IMR-90 (cell line): ENCODE data around the gene EPB41L1. TPM values are rescaled to one million over a fixed set of nuclear protein-coding genes. Genes with fewer than 3 reads are reported as not detected.

Experiments
- ATAC-seq: fragments of 200-7000 bp; cut with Tn5 transposase; 2 replicates; pipeline ENCODE4 v1.9.1; 2020; ENCODE audit warnings: low read depth, mild to moderate bottlenecking, moderate library complexity
- BruUV-seq: library from RNA; stranded (reverse); fragments of 400-500 nt; replicated peaks from 2 replicates; lab custom pipeline; 2021; lab: Mats Ljungman, UMichigan
- CTCF ChIA-PET: fragments of 300-600 bp; formaldehyde crosslinking; extraction: SDS; loops from one replicate; lab custom pipeline; 2021; ENCODE audit warnings: antibody characterized with exemption; lab: Yijun Ruan, JAX
- POLR2A ChIA-PET: fragments of 300-600 bp; sonication (Branson Sonifier 250); formaldehyde crosslinking; loops from one replicate; lab custom pipeline; 2022; ENCODE audit warnings: antibody characterized with exemption; ENCODE audit not compliant: unreplicated experiment; lab: Charles Lee
- DNase-seq: peaks from one replicate; pipeline ENCODE4 v3.0.0; 2013
- H2AFZ ChIP-seq: replicated peaks from 2 replicates; pipeline ENCODE3; 2013; ENCODE audit warnings: low read length, mild to moderate bottlenecking; ENCODE audit not compliant: poor library complexity
- H2AK5ac ChIP-seq: 2 replicates; pipeline ENCODE4 v1.6.1; 2013; ENCODE audit warnings: low read depth, low read length, inconsistent platforms
- H2AK9ac ChIP-seq: replicated peaks from 2 replicates; pipeline ENCODE3; 2013; ENCODE audit warnings: mild to moderate bottlenecking, low read depth, low read length, moderate library complexity; ENCODE audit not compliant: poor library complexity
- H2BK120ac ChIP-seq: 2 replicates; pipeline ENCODE4 v1.6.1; 2013; ENCODE audit warnings: low read depth, low read length, inconsistent platforms
- H2BK15ac ChIP-seq: 3 replicates; pipeline ENCODE4 v1.6.1; 2013; ENCODE audit warnings: low read depth, low read length, inconsistent platforms
- H2BK20ac ChIP-seq: 2 replicates; pipeline ENCODE4 v1.6.1; 2013; ENCODE audit warnings: low read depth, mild to moderate bottlenecking, inconsistent platforms, low read length, moderate library complexity
- H2BK5ac ChIP-seq: 2 replicates; pipeline ENCODE4 v1.6.1; 2013; ENCODE audit warnings: mild to moderate bottlenecking, low read depth, low read length, inconsistent platforms; ENCODE audit not compliant: poor library complexity, severe bottlenecking
- H3K14ac ChIP-seq: replicated peaks from 2 replicates; pipeline ENCODE4 v1.6.1; 2013; ENCODE audit warnings: low read depth, low read length, inconsistent platforms
- H3K18ac ChIP-seq: 2 replicates; pipeline ENCODE4 v1.6.1; 2013; ENCODE audit warnings: low read depth, low read length, control low read depth
- H3K23ac ChIP-seq: 2 replicates; pipeline ENCODE4 v1.6.1; 2013; ENCODE audit warnings: low read depth, low read length, inconsistent platforms
- H3K27ac ChIP-seq: 2 replicates; pipeline ENCODE4 v1.5.1; 2013; ENCODE audit warnings: mild to moderate bottlenecking, control low read depth, low read length; ENCODE audit not compliant: insufficient read depth
- H3K27me3 ChIP-seq: 2 replicates; pipeline ENCODE4 v1.6.1; 2013; ENCODE audit warnings: low read length; ENCODE audit not compliant: control insufficient read depth, insufficient read depth
- H3K36me3 ChIP-seq: 2 replicates; pipeline ENCODE4 v1.6.1; 2013; ENCODE audit warnings: low read length, mixed read lengths; ENCODE audit not compliant: control insufficient read depth, insufficient read depth
- H3K4ac ChIP-seq: 2 replicates; pipeline ENCODE4 v1.6.1; 2013; ENCODE audit warnings: low read depth, low read length, inconsistent platforms
- H3K4me1 ChIP-seq: 2 replicates; pipeline ENCODE4 v1.6.1; 2013; ENCODE audit warnings: low read length, mixed read lengths; ENCODE audit not compliant: control insufficient read depth, insufficient read depth
- H3K4me2 ChIP-seq: 2 replicates; pipeline ENCODE4 v1.6.1; 2013; ENCODE audit warnings: low read depth, mild to moderate bottlenecking, control low read depth, low read length, moderate library complexity
- H3K4me3 ChIP-seq: 2 replicates; pipeline ENCODE4 v1.5.1; 2013; ENCODE audit warnings: low read depth, mild to moderate bottlenecking, control low read depth, low read length, moderate library complexity; ENCODE audit not compliant: insufficient read depth
- H3K56ac ChIP-seq: 2 replicates; pipeline ENCODE4 v1.6.1; 2013; ENCODE audit warnings: low read length, inconsistent platforms; ENCODE audit not compliant: insufficient read depth; ENCODE audit errors: extremely low read depth
- H3K79me1 ChIP-seq, 2 experiments: 2 replicates each; pipeline ENCODE4 v1.6.1; 2013; ENCODE audit warnings: low read length in 2 of 2, inconsistent platforms in 1 of 2, low read depth in 1 of 2
- H3K9ac ChIP-seq: 2 replicates; pipeline ENCODE4 v1.6.1; 2013; ENCODE audit warnings: low read depth, low read length, control low read depth
- H3K9me1 ChIP-seq: 2 replicates; pipeline ENCODE4 v1.6.1; 2013; ENCODE audit warnings: low read length, inconsistent platforms; ENCODE audit not compliant: insufficient read depth
- H3K9me3 ChIP-seq: 2 replicates; pipeline ENCODE4 v1.6.1; 2013; ENCODE audit warnings: low read length; ENCODE audit not compliant: control insufficient read depth, insufficient read depth
- H4K20me1 ChIP-seq: 2 replicates; pipeline ENCODE4 v1.6.1; 2013; ENCODE audit warnings: low read length, inconsistent platforms; ENCODE audit not compliant: insufficient read depth
- H4K5ac ChIP-seq: 2 replicates; pipeline ENCODE4 v1.6.1; 2013; ENCODE audit warnings: mild to moderate bottlenecking, low read depth, low read length, control low read depth
- H4K8ac ChIP-seq, 2 experiments: 2 replicates each; pipeline ENCODE4 v1.6.1; 2013; ENCODE audit warnings: low read depth in 2 of 2, low read length in 2 of 2, control low read depth in 1 of 2, inconsistent platforms in 1 of 2
- H4K91ac ChIP-seq: 2 replicates; pipeline ENCODE4 v1.6.1; 2013; ENCODE audit warnings: low read depth, low read length, inconsistent platforms; ENCODE audit not compliant: insufficient read depth
- BHLHE40 ChIP-seq: fragments of 150-350 bp; IDR thresholded peaks from 2 replicates; pipeline ENCODE4 v1.6.1; 2016; ENCODE audit warnings: mild to moderate bottlenecking, low read depth, low read length
- CEBPB ChIP-seq: IDR thresholded peaks from 2 replicates; pipeline ENCODE4 v1.6.1; 2012; ENCODE audit warnings: low read depth, low read length, improper control_type of control experiment
- CHD1 ChIP-seq: IDR thresholded peaks from 2 replicates; pipeline ENCODE4 v1.6.1; 2012; ENCODE audit warnings: low read depth, low read length, improper control_type of control experiment
- CTCF ChIP-seq: conservative IDR thresholded peaks from 2 replicates; pipeline ENCODE4 v1.5.1; 2012; ENCODE audit warnings: mild to moderate bottlenecking, low read depth, low read length, improper control_type of control experiment
- ELK1 ChIP-seq: fragments of 150-350 bp; IDR thresholded peaks from 2 replicates; pipeline ENCODE4 v1.6.1; 2016; ENCODE audit warnings: low read depth, mild to moderate bottlenecking, low read length, moderate library complexity, borderline replicate concordance
- FOS ChIP-seq: fragments of 150-350 bp; IDR thresholded peaks from 2 replicates; pipeline ENCODE4 v1.6.1; 2016; ENCODE audit warnings: low read depth, low read length
- MAFK ChIP-seq: IDR thresholded peaks from 2 replicates; pipeline ENCODE4 v1.6.1; 2012; ENCODE audit warnings: low read depth, low read length, improper control_type of control experiment
- MAZ ChIP-seq: IDR thresholded peaks from 2 replicates; pipeline ENCODE4 v1.6.1; 2012; ENCODE audit warnings: low read depth, mild to moderate bottlenecking, low read length, improper control_type of control experiment, moderate library complexity, borderline replicate concordance
- MXI1 ChIP-seq: IDR thresholded peaks from 2 replicates; pipeline ENCODE4 v1.6.1; 2012; ENCODE audit warnings: low read depth, mild to moderate bottlenecking, low read length, moderate library complexity, borderline replicate concordance
- NFE2L2 ChIP-seq: fragments of 150-350 bp; IDR thresholded peaks from 2 replicates; pipeline ENCODE4 v1.6.1; 2016; ENCODE audit warnings: low read depth, mild to moderate bottlenecking, low read length
- POLR2A ChIP-seq: IDR thresholded peaks from 2 replicates; pipeline ENCODE4 v1.6.1; 2012; ENCODE audit warnings: mild to moderate bottlenecking, low read depth, low read length
- RAD21 ChIP-seq: IDR thresholded peaks from 2 replicates; pipeline ENCODE4 v1.6.1; 2012; ENCODE audit warnings: low read length, improper control_type of control experiment
- RCOR1 ChIP-seq: IDR thresholded peaks from 2 replicates; pipeline ENCODE4 v1.6.1; 2012; ENCODE audit warnings: mild to moderate bottlenecking, low read length, improper control_type of control experiment; ENCODE audit not compliant: insufficient replicate concordance
- RFX5 ChIP-seq: IDR thresholded peaks from 2 replicates; pipeline ENCODE4 v1.8.0; 2012; ENCODE audit warnings: low read depth, mild to moderate bottlenecking, low read length, moderate library complexity
- SMC3 ChIP-seq: fragments of 150-350 bp; IDR thresholded peaks from 2 replicates; pipeline ENCODE4 v1.6.1; 2016; ENCODE audit warnings: low read depth, mild to moderate bottlenecking, antibody characterized with exemption, low read length, moderate library complexity
- USF2 ChIP-seq: fragments of 150-350 bp; IDR thresholded peaks from 2 replicates; pipeline ENCODE4 v1.6.1; 2017; ENCODE audit warnings: mild to moderate bottlenecking, antibody characterized with exemption, low read length, low read depth
- WGBS, 2 experiments: methylation state at CpG; one replicate each; pipeline versions ENCODE4 v1.1.5 to v1.1.7; 2013; ENCODE audit warnings: missing lambda C conversion rate in 2 of 2; ENCODE audit not compliant: insufficient read length in 1 of 2; ENCODE audit errors: extremely low coverage in 2 of 2; 5-methylcytosine and 5-hydroxymethylcytosine counted together
- dilution Hi-C: fragments of 300-500 bp; cut with HindIII; formaldehyde crosslinking; loops from one replicate; pipeline ENCODE4 v1.14.3; 2018; ENCODE audit warnings: low sequenced_read_pairs; ENCODE audit not compliant: unreplicated experiment
- in situ Hi-C: fragments of 300-500 bp; cut with MboI; formaldehyde crosslinking; loops from 3 replicates; pipeline ENCODE4 v1.14.3; 2019; ENCODE audit warnings: low sequenced_read_pairs, inconsistent platforms, mixed read lengths
- intact Hi-C: fragments of 100-400 bp; cut with micrococcal nuclease; formaldehyde crosslinking; loops from 2 replicates; pipeline ENCODE4 v1.10.0; 2022
- polyA plus RNA-seq, 3 experiments: library from polyadenylated mRNA; depleted of rRNA; stranded (reverse); fragments of >200 nt; gene quantifications; 2 replicates each; pipeline ENCODE4 v1.2.3, GENCODE V29; 2012; ENCODE audit warnings: low replicate concordance in 1 of 3
- total RNA-seq: library from RNA; depleted of rRNA; stranded (reverse); fragments of >200 nt; gene quantifications from 2 replicates; pipeline ENCODE4 v1.2.3, GENCODE V29; 2012

EPB41L1 gene
- total and polyA plus RNA-seq, 2 of the 4 experiments (the other 2 are of a cell fraction) = 12.5 to 33.7 TPM

GRCh38 chr20:36206641-36207040 is 52.1 kb downstream of the EPB41L1 start:
- H3K4ac ChIP-seq = no peak overlapping the region
- in situ Hi-C loops (loop anchor here (5.0 to 25.0 kb wide), 2 partner anchors 236 to 706 kb away; no protein-coding TSS in a partner anchor), intact Hi-C loops (no loop called here), dilution Hi-C loops (no loop called here)
- no peak overlapping the region for H2BK120ac ChIP-seq
- 94% methylated on average over 2 of the region's 9 CpGs; no CpG with 5 or more reads in 1 of the 2 experiments for WGBS, 2 experiments
- H2AK9ac ChIP-seq = no peak overlapping the region
- H2AK5ac ChIP-seq = no peak overlapping the region
- no peak overlapping the region for H2BK5ac ChIP-seq
- DNase-seq (no peak), ATAC-seq (no peak)
- H4K20me1 ChIP-seq = no peaks in the 10 kb centered on the region
- no peak overlapping the region for H4K91ac ChIP-seq
- no TSS peak for BruUV-seq
- no peaks in the 10 kb centered on the region for H3K9me3 ChIP-seq
- H3K4me3 ChIP-seq = no peak overlapping the region
- no peak overlapping the region for H2BK20ac ChIP-seq
- H3K56ac ChIP-seq = no peak overlapping the region
- no peak overlapping the region for H3K4me2 ChIP-seq
- H3K23ac ChIP-seq = no peak overlapping the region
- no peak for TF ChIP-seq RFX5
- TF ChIP-seq CEBPB = no peak
- no peak for TF ChIP-seq MAFK
- no peak for TF ChIP-seq NFE2L2
- no peak for TF ChIP-seq SMC3
- no peak for TF ChIP-seq CHD1
- no peak for TF ChIP-seq RAD21
- TF ChIP-seq MAZ = no peak
- no peak for TF ChIP-seq CTCF
- TF ChIP-seq MXI1 = no peak
- no peak for TF ChIP-seq POLR2A
- no peak for TF ChIP-seq FOS
- no peak for TF ChIP-seq RCOR1
- no peak for TF ChIP-seq ELK1
- TF ChIP-seq USF2 = no peak
- no peak for TF ChIP-seq BHLHE40
- H2AFZ ChIP-seq = no peak overlapping the region
- no peak overlapping the region for H3K27ac ChIP-seq
- no peak overlapping the region for H3K14ac ChIP-seq
- CTCF ChIA-PET = no interaction called here
- H3K9me1 ChIP-seq = no peaks in the 10 kb centered on the region
- H3K79me1 ChIP-seq = no peaks in the 10 kb centered on the region
- H3K9ac ChIP-seq = no peak overlapping the region
- no peak overlapping the region for H4K5ac ChIP-seq
- no peaks in the 10 kb centered on the region for H3K27me3 ChIP-seq
- H2BK15ac ChIP-seq = no peak overlapping the region
- no peak overlapping the region for H3K18ac ChIP-seq
- no peak overlapping the region for H4K8ac ChIP-seq
- POLR2A ChIA-PET = no interaction called here
- H3K4me1 ChIP-seq = no peaks in the 10 kb centered on the region
- H3K36me3 ChIP-seq = peaks cover 9% of the 10 kb centered on the region
